Measurements from ENCODE around the gene OBSL1.
A peak's percentile ranks its signal among the peaks of the same experiment; 100 is the strongest.

DNA sequence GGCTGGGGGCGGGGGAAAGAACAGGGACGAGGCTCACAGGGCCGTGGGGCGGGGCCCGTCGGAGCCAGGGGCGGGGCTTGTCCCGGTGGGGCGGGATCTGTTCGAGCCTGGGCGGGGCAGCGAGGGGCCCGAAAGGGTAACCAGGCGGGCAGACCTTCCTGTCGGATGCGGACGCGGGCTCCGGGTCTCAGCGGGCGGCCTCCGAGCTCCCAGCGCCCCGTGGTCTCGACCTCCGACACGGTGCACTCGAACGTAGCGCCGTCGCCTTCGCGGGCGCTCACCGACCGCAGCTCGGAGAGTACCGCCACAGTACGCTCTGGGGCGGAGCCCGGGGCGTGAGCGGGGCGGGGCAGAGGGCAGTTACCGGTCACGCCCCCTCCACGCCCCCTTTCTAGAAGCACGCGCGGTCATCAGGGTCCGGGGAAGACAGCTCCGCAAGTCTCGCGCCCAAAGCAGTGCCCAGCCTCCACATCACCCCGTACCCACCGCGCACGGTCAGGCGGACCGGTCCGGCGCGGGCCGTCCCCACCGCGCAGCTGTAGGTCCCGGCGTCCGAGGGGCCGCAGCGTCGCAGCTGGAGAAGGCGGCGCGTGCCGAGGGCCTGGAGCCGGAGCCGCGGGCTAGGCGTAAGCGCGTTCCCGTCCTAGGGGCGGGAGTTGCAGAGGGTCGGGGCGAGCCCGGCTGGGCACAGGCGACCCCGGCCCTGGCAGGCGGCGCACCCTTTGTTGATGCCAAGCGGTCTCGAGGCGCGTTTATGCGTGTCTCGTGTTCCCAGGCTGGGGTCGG is 18.8 kb downstream of the OBSL1 start:
- no peak for TF ChIP-seq CTCF (IDR thresholded peaks at IDR 0.05)
- TF ChIP-seq POLR2A (IDR thresholded peaks at IDR 0.05), result peak in 1 of 3 donors; percentile 48
